Activated T-cell treated with anti-CD3 and anti-CD28 coated beads for 4 hours (primary cell): ENCODE results near the gene BEST4.
A peak's percentile ranks its signal among the peaks of the same experiment; 100 is the strongest.
"Not testable (repeated sequence)": the region's sequence is repeated elsewhere in the genome, so short reads cannot be mapped to it uniquely, and the experiment has no call there.

Source experiments
- DNase-seq: peaks from one replicate; pipeline ENCODE4 v3.0.0-alpha.2; 2020

BEST4 gene

DNA sequence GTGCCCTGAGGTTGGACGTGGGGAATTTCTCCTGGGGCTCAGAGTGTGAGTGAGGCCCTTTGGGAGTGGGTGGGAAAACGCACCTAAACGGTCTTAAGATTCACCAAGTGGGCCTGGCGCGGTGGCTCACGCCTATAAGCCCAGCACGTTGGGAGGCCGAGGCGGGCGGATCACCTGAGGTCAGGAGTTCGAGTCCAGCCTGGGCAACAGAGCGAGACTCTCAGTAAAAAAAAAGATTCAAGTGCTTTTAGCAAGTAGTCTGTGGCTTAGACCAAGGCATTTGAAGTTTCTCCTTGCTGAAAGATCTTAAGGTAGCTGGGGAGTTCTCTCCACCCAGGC lies 11.3 kb downstream of the BEST4 start:
- DNase-seq: no peak

DNA sequence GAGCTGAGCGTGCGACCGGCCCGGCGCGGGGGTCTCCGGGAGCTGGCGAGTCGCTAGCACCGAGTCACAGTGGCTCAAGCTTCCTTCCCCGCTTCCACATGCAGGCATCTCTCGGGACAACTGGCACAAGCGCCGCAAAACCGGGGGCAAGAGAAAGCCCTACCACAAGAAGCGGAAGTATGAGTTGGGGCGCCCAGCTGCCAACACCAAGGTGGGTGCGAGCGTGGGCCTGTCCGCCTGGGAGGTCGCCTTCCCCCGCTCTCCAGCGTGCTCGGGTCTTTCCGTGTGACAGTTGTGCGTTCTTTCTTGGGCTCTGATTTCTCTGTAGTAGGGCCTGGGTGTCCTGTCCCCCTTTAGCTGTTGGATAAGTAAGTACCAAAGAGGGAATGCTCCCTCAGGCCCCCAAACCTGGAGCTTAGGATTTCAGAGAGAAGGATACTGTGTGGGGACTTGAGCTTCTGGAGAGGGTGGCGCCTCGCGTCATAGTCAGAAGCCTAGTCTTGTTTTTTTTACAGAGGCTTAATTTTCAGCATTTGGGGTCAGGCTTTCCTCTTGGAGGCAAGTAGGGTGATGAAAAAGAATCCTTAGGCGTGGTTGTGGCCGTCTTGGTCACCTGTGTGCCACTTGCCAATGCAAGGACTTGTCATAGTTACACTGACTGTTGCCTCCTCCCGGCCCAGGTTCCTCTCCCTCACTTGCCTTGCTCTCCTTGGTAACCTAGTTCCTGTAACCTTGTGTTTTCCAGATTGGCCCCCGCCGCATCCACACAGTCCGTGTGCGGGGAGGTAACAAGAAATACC lies 11.8 kb downstream of the BEST4 start:
- DNase-seq: peak; percentile 36

- DNase-seq: peak; percentile 89
These were observed 12.7 kb downstream of the BEST4 start, which contains the start of gene RPS8 for GRCh38 chr1:44775078-44775929. Gene RPS8 (plus strand): TSS chr1:44775540. CDS start chr1:44775597, 57 bp downstream.

- DNase-seq: not testable (repeated sequence)
These were observed 21.5 kb downstream of the BEST4 start for GRCh38 chr1:44766421-44766820.

- no peak for DNase-seq
These were observed 27.1 kb downstream of the BEST4 start for GRCh38 chr1:44760876-44761275.

GRCh38 chr1:44759077-44759476 lies 28.9 kb downstream of the BEST4 start:
- DNase-seq: no peak

DNA sequence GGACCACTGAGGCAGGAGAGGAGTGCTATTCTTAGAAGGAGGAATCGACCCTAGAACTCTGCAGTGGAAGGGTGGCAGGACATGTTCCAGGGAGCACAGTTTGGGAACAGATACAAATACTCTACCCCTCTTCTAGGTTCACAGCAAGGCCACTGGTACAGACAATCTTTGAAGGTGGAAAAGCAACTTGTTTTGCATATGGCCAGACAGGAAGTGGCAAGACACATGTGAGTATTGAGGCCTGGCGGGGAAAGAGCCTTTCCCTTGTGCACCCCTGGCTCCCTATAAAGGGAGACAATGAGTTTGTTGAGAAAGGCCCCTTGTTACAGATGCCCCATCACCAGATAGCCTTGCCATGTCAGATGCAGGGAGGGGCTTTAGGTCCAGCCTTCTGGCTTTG lies 30.6 kb downstream of the BEST4 start:
- DNase-seq: no peak

- DNase-seq: no peak
These were observed 40.1 kb downstream of the BEST4 start for GRCh38 chr1:44747878-44748277.

GRCh38 chr1:44743211-44743610 lies 44.8 kb downstream of the BEST4 start:
- no peak for DNase-seq

DNA sequence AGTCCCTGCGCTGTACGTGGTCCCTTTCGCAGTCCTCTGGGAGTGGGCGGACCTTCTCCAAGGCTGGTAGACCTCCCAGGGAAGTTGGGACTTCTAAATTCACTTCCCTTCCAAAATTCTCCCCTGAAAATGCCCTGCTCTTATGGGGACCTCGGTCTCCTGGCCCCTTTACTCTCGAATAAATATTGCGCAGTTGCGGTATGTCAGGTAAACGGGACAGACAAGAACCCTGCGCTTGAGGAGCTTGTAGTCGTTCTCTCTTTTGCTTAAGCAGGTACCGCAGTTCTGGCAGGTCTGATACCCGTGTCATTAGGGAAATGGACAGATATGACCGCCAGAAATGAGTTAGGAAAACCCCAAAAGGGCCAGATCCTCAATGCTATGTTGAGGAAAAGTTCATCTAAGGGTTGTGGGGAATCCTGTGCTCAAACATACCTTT lies 47.8 kb downstream of the BEST4 start:
- no peak for DNase-seq

DNA sequence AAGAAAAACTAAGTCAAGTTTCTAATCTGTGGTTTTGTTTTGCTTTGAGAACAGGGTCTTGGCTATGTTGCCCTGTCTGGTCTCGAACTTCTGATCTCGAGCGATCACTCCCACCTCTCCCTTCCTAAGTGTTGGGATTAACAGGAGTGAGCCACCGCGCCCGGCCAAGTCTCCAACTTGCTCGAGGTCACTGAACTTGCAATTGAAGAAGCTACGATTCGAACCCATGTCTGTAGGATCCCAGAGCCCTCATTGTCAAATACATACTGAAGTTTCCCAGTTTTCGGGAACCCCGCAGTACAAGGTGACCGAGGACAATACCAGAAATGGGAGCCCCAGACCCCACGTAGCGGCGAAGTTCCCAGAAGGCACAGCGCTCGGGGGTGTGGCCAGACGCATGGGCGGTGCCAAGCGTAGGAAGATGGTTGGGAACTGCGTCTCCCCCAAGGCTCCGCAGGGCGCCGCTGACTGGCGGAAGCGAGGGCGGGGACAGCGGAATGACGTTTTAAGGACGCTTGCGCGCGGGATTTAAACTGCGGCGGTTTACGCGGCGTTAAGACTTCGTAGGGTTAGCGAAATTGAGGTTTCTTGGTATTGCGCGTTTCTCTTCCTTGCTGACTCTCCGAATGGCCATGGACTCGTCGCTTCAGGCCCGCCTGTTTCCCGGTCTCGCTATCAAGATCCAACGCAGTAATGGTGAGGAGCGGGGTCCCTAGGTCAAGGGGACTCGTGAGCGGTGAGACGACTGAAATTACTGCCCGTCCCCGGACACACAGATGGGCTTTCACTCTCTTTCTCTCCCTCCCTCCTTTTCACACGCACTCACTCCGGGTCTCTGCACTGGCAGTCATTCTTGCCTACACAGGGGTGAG lies 48.4 kb downstream of the BEST4 start, which contains the start of gene KIF2C:
Gene KIF2C (plus strand): TSS at position 531 of the 872 bp plus-strand sequence. CDS start 96 bp downstream, at position 627.
- DNase-seq: peak; percentile 96

- not testable (repeated sequence) for DNase-seq
These were observed 49.0 kb downstream of the BEST4 start for GRCh38 chr1:44738953-44739306.

DNA sequence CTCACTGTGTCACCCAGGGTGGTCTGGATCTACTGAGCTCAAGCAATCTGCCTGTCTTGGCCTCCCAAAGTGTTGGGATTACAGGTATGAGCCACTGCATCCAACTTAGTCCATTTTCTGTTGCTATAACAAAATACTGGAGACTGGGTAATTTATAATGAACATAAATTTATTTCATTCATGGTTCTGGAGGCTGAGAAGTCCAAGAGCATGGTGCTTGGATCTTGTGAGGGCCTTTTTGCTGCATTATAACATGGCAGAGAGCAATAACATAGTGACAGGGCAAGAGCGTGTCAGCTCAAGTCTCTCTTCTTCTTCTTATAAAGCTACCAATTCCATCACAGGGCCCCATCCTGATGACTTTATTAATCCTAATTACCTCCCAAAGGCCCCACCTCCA lies 52.0 kb downstream of the BEST4 start:
- DNase-seq: no peak

- DNase-seq: no peak
These were observed 54.2 kb downstream of the BEST4 start for GRCh38 chr1:44733784-44734183.
